Muscle layer of colon (tissue), 2 donors: ENCODE measurements around the gene BCR.

Source experiments
- H3K27ac ChIP-seq: one replicate; pipeline ENCODE4 v1.7.0; 2013; ENCODE audit warnings: low read depth, mild to moderate bottlenecking, low read length, moderate library complexity
- H3K27me3 ChIP-seq, 2 donors: one replicate each; pipeline ENCODE4 v1.7.0; 2013; ENCODE audit warnings: low read length in 2 of 2, mild to moderate bottlenecking in 2 of 2; ENCODE audit not compliant: insufficient read depth in 2 of 2, control insufficient read depth in 1 of 2
- H3K36me3 ChIP-seq: one replicate; pipeline ENCODE4 v1.7.0; 2013; ENCODE audit warnings: mild to moderate bottlenecking, low read length; ENCODE audit not compliant: insufficient read depth
- H3K4me1 ChIP-seq: one replicate; pipeline ENCODE4 v1.7.0; 2013; ENCODE audit warnings: mild to moderate bottlenecking, low read length; ENCODE audit not compliant: insufficient read depth
- H3K4me3 ChIP-seq, 2 donors: one replicate each; pipeline ENCODE4 v1.7.0; 2013; ENCODE audit warnings: low read length in 2 of 2, low read depth in 1 of 2, mild to moderate bottlenecking in 1 of 2, moderate library complexity in 1 of 2
- H3K9ac ChIP-seq: one replicate; pipeline ENCODE4 v1.7.0; 2013; ENCODE audit warnings: low read length
- H3K9me3 ChIP-seq: one replicate; pipeline ENCODE4 v1.7.0; 2013; ENCODE audit warnings: mild to moderate bottlenecking, low read length
- donor health status: abdominal sarcoma.
- donor health status: Adenocarcinoma of cecum.

BCR gene

GRCh38 chr22:23237841-23238240 lies 57.5 kb downstream of the BCR start:
- H3K9me3 ChIP-seq = no peaks in the 10 kb centered on the region
- no peak overlapping the region for H3K4me3 ChIP-seq
- peaks cover 20% of the 10 kb centered on the region for H3K4me1 ChIP-seq
- no peak overlapping the region for H3K27ac ChIP-seq
- no peaks in the 10 kb centered on the region for H3K27me3 ChIP-seq
- H3K36me3 ChIP-seq = no peaks in the 10 kb centered on the region
- H3K9ac ChIP-seq = no peak overlapping the region

- H3K4me3 ChIP-seq = no peak overlapping the region
- H3K27me3 ChIP-seq = no peaks in the 10 kb centered on the region
- H3K36me3 ChIP-seq = no peaks in the 10 kb centered on the region
- H3K27ac ChIP-seq = no peak overlapping the region
- peaks cover 20% of the 10 kb centered on the region for H3K4me1 ChIP-seq
- no peak overlapping the region for H3K9ac ChIP-seq
- no peaks in the 10 kb centered on the region for H3K9me3 ChIP-seq
These were observed 58.4 kb downstream of the BCR start for GRCh38 chr22:23238707-23239106.

GRCh38 chr22:23239429-23239828 lies 59.1 kb downstream of the BCR start:
- no peaks in the 10 kb centered on the region for H3K36me3 ChIP-seq
- no peak overlapping the region for H3K9ac ChIP-seq
- H3K27ac ChIP-seq = no peak overlapping the region
- H3K4me1 ChIP-seq = peaks cover 15% of the 10 kb centered on the region
- no peak overlapping the region for H3K4me3 ChIP-seq
- no peaks in the 10 kb centered on the region for H3K27me3 ChIP-seq
- no peaks in the 10 kb centered on the region for H3K9me3 ChIP-seq

GRCh38 chr22:23240639-23241389 lies 60.5 kb downstream of the BCR start:
- Histone ChIP-seq H3K9ac (no peak overlapping the region), H3K36me3 (no peaks in the 10 kb centered on the region), H3K4me3 (no peak overlapping the region), H3K27ac (no peak overlapping the region), H3K27me3 (no peaks in the 10 kb centered on the region), H3K4me1 (peaks cover 21% of the 10 kb centered on the region), H3K9me3 (no peaks in the 10 kb centered on the region)

GRCh38 chr22:23241562-23242472 lies 61.5 kb downstream of the BCR start:
- no peaks in the 10 kb centered on the region for H3K36me3 ChIP-seq
- no peaks in the 10 kb centered on the region for H3K9me3 ChIP-seq
- no peak overlapping the region for H3K9ac ChIP-seq
- H3K27me3 ChIP-seq = no peaks in the 10 kb centered on the region
- no peak overlapping the region for H3K4me3 ChIP-seq
- H3K4me1 ChIP-seq = peaks cover 15% of the 10 kb centered on the region
- H3K27ac ChIP-seq = no peak overlapping the region

- H3K9me3 ChIP-seq = no peaks in the 10 kb centered on the region
- peaks cover 12% of the 10 kb centered on the region for H3K4me1 ChIP-seq
- H3K36me3 ChIP-seq = no peaks in the 10 kb centered on the region
- H3K27ac ChIP-seq = no peak overlapping the region
- no peak overlapping the region for H3K4me3 ChIP-seq
- no peak overlapping the region for H3K9ac ChIP-seq
- no peaks in the 10 kb centered on the region for H3K27me3 ChIP-seq
These were observed 62.2 kb downstream of the BCR start for GRCh38 chr22:23242473-23243001.

- Histone ChIP-seq H3K9me3 (no peaks in the 10 kb centered on the region), H3K27ac (no peak overlapping the region), H3K4me1 (peaks cover 8% of the 10 kb centered on the region), H3K36me3 (no peaks in the 10 kb centered on the region), H3K27me3 (no peaks in the 10 kb centered on the region), H3K9ac (no peak overlapping the region), H3K4me3 (no peak overlapping the region)
These were observed 62.8 kb downstream of the BCR start for GRCh38 chr22:23243006-23243573.

- Histone ChIP-seq H3K9ac (no peak overlapping the region), H3K27me3 (no peaks in the 10 kb centered on the region), H3K4me3 (no peak overlapping the region), H3K36me3 (no peaks in the 10 kb centered on the region), H3K9me3 (no peaks in the 10 kb centered on the region), H3K27ac (no peak overlapping the region), H3K4me1 (peaks cover 8% of the 10 kb centered on the region)
These were observed 63.8 kb downstream of the BCR start for GRCh38 chr22:23243859-23244689.

GRCh38 chr22:23244690-23245044 lies 64.4 kb downstream of the BCR start:
- Histone ChIP-seq H3K9ac (no peak overlapping the region), H3K27ac (no peak overlapping the region), H3K4me3 (no peak overlapping the region), H3K27me3 (no peaks in the 10 kb centered on the region), H3K9me3 (no peaks in the 10 kb centered on the region), H3K36me3 (no peaks in the 10 kb centered on the region), H3K4me1 (peaks cover 8% of the 10 kb centered on the region)

- Histone ChIP-seq H3K4me3 (no peak overlapping the region), H3K4me1 (peaks cover 8% of the 10 kb centered on the region), H3K36me3 (no peaks in the 10 kb centered on the region), H3K9me3 (no peaks in the 10 kb centered on the region), H3K27ac (no peak overlapping the region), H3K9ac (no peak overlapping the region), H3K27me3 (no peaks in the 10 kb centered on the region)
These were observed 64.9 kb downstream of the BCR start for GRCh38 chr22:23245045-23245798.
